HG03439 (cell line): ENCODE data around the gene RAPGEF1.

Experiments
- ATAC-seq: cut with Tn5 transposase; IDR thresholded peaks from one replicate; pipeline ENCODE4 v1.9.1; 2021; ENCODE audit warnings: mild to moderate bottlenecking, moderate library complexity; ENCODE audit not compliant: unreplicated experiment

Gene RAPGEF1, protein sequence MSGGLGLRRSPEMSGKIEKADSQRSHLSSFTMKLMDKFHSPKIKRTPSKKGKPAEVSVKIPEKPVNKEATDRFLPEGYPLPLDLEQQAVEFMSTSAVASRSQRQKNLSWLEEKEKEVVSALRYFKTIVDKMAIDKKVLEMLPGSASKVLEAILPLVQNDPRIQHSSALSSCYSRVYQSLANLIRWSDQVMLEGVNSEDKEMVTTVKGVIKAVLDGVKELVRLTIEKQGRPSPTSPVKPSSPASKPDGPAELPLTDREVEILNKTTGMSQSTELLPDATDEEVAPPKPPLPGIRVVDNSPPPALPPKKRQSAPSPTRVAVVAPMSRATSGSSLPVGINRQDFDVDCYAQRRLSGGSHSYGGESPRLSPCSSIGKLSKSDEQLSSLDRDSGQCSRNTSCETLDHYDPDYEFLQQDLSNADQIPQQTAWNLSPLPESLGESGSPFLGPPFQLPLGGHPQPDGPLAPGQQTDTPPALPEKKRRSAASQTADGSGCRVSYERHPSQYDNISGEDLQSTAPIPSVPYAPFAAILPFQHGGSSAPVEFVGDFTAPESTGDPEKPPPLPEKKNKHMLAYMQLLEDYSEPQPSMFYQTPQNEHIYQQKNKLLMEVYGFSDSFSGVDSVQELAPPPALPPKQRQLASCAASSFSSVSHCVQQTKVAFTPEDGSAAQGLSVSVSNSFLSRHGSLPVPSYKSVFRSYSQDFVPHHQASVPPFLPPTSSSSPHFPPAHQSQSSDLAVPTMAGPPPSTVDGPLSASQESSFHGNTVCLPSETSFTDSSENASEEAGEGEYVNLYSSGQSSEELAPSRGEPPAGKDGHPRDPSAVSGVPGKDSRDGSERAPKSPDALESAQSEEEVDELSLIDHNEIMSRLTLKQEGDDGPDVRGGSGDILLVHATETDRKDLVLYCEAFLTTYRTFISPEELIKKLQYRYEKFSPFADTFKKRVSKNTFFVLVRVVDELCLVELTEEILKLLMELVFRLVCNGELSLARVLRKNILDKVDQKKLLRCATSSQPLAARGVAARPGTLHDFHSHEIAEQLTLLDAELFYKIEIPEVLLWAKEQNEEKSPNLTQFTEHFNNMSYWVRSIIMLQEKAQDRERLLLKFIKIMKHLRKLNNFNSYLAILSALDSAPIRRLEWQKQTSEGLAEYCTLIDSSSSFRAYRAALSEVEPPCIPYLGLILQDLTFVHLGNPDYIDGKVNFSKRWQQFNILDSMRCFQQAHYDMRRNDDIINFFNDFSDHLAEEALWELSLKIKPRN (N-terminal part only)

DNA sequence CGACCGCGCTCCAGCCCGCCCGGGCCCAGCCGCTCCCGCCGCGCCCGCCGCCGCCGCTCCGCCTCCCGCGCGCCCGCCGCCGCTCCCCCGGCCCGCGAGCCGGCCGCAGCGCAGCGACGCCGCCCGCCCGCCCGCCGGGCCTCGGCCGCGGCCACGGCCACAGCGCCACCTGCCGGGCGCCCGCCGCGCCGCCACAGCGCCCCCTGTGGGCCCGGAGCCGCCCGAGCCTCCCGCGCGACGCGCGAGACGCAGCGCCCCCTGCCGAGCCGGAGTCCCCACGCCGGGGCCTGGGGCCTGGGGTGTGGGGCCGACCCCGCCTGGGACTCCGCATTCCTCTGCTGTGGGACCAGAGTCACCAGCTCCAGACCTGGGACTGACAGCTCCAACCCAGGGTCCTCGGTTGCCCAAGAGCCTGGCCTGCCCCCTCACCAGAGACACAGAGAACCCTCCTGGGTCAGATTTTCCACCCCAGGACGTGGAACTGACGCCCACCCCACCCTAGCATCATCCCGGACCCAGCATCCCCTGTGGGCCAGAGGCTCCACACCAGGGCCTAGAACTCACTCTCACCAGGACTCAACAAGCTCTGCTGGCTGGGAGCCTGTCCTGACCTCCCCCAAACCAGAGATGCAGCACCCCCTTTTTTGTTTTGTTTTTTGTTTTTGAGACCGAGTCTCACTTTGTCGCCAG is at the start of gene RAPGEF1:
Gene RAPGEF1, minus strand, starts transcription at position 118 of the 690 bp plus-strand sequence. CDS start 246 bp downstream, outside the sequence.
- ATAC-seq: peak; percentile 47

DNA sequence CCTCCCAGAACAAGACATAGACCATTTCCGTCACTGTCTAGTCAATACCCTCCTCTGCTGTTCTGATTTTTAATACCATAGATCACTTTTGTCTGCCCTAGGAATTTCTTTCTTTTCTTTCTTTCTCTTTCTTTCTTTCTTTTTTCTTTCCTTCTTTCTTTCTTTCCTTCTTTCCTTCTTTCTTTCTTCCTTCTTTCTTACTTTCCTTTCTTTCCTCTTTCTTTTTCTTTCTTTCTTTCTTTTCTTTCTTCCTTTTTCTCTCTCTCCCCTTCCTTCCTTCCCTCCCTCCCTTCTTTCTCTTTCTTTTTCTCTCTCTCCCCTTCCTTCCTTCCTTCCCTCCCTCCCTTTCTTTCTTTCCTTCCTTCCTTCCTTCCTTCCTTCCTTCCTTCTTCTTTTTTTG is 49.0 kb upstream of the RAPGEF1 start:
- ATAC-seq: no peak

DNA sequence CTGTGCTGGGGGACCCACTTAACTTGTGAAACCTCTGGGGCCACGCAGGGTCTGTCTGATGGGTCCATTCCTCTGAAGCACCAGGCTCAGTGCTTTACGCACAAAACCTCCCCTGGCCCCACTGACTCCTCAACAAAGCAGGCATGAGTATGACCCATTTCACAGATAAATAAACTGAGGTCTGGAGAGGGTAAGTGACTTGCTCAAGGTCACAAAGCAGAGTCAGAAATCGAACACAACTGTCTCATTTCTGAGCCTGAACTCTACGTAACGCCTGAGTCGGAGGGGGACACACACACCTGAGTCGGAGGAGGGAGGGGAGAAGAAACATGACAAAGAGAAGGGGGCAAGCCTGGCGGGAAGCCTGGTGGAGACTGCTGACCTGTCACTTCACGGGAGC is 48.0 kb upstream of the RAPGEF1 start:
- no peak for ATAC-seq

- no peak for ATAC-seq
Measured at GRCh38 chr9:131784748-131785501, 45.0 kb upstream of the RAPGEF1 start.

DNA sequence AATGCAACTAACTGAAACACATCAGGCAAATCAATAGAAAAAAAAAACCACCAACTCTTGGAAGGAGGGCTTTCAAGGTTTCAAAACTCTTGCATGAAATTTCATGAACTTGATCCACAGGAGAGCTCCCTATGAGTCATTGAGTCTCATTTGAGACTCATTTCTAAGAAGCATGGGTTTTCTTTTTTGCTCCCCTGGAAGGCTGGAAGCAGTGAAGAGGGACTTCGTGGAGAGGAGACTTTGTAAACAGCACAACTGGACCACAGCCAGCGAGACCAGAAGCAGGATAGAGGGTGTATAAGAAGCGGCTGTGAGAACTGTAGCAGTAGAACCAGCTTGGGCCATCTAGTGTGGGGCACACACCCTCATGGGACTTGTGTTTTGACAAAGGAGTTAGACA is 41.2 kb upstream of the RAPGEF1 start:
- ATAC-seq: no peak

DNA sequence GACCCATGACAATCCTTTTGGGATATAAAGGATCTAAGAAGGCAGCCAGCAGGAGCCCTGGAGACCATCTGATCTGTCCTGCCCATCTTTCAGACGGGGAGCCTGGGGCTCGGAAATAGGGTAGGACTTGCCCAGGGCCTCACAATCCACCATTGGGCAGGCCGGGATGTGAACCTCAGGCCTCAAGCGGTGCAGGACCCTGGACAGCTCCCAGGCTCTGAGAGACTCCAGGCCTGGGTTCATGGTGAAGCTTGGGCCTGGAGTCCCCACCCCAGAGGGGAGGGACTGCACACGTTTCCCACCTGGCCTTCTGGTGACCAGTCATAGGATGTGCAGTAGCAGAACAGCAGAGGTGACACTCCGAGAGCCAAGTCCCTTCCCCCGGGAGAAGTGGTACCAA is 36.6 kb upstream of the RAPGEF1 start:
- ATAC-seq: no peak

- no peak for ATAC-seq
Measured at GRCh38 chr9:131776036-131776435, 36.2 kb upstream of the RAPGEF1 start.

GRCh38 chr9:131774636-131775035 is 34.8 kb upstream of the RAPGEF1 start:
- ATAC-seq: no peak

GRCh38 chr9:131773911-131774379 is 34.1 kb upstream of the RAPGEF1 start:
- no peak for ATAC-seq

GRCh38 chr9:131772940-131773339 is 33.1 kb upstream of the RAPGEF1 start:
- no peak for ATAC-seq

DNA sequence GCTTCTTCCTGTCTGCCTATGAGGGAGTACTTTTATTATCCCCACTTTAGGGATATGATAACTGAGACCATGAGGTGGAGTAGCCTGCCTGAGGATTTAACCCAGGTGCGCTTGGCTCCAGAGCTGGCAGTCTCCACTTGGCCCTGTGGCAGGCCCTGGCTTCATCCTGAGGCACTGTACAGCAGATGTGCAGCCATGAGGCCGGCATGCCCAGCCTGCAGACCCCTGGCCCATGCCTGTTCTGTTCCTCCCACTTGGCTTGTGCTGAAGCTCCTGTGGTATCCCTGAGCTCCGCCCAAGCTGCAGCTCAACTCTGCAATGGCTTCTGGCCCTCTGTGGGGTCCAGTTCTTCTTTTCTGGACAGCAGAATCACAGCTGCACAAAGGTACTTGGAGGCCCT is 31.8 kb upstream of the RAPGEF1 start:
- no peak for ATAC-seq

DNA sequence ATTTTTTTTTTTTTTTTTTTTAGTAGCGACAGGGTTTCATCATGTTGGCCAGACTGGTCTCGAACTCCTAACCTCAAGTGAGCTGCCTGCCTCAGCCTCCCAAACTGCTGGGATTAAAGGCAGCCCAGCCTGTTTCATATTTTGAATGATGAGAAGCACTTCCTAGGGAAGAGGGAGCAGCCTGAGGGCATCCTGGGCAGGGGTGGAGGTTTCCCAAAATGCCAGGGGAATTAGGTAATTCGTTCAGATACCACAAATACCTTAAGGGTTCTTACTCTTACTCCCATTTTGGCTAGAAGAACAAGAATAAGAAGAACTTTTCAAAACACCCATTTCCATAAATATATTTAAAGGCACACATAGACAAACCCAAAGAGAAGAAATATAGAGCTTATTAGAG is 29.5 kb upstream of the RAPGEF1 start:
- no peak for ATAC-seq

- ATAC-seq: no peak
Measured at GRCh38 chr9:131764568-131764967, 24.7 kb upstream of the RAPGEF1 start.

DNA sequence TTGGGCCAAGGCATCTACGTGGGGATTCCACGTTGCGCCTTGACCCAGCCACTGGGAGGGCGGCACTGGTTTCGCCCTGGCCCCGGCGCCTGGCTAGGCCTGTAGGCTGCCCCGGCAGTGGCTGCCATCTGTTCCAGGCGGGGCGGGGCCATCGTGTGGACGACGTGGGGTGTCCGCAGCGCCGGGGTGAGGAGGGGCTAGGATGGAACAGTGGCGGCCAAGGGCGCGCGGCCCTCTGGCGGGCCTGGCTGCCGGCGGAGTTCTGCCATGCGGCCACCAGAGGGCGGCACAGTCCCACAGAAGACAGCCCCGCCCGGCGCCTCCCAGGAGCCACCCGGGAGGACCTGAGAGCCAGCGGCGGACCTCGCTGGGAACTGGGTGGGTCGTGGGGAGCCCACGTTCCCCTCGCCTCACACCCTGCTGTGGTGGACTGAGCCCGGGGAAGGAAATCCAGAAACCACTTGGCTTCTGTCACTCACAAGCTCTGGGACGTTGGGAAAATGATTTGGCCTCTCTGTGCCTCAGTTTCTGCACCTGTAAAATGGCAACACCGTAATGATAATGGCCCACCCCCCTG is 22.6 kb upstream of the RAPGEF1 start:
- ATAC-seq: no peak

DNA sequence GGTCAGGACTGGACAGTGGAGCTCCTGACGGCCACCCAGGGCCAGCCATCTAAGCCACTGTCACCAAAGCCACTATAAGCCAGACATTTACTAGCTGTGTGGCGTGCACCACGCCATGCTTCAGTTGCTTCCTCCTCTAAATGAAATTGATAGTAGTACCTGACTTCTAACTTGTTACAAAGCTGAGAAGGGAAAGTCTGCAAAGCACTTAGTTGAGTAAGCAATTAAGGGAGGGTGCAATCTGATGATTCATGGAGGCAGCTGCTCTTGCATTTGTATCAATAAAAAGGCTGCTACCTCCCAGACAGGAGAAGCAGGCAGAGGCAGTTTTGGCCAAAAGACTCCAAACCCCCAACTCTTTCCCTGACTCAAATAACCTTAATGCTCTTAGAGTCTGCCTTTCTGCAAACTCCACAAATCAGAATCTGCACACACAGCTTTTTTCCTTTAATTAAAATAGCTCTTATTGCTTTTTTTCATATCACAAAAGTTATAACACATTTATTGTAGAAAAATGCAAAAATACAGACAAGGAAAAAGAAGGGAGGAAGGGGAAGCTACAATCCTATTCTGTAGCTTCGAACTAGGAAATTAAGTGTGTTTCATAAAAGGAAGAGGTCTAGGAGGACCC is 19.3 kb upstream of the RAPGEF1 start:
- no peak for ATAC-seq

GRCh38 chr9:131757549-131757948 is 17.7 kb upstream of the RAPGEF1 start:
- no peak for ATAC-seq

DNA sequence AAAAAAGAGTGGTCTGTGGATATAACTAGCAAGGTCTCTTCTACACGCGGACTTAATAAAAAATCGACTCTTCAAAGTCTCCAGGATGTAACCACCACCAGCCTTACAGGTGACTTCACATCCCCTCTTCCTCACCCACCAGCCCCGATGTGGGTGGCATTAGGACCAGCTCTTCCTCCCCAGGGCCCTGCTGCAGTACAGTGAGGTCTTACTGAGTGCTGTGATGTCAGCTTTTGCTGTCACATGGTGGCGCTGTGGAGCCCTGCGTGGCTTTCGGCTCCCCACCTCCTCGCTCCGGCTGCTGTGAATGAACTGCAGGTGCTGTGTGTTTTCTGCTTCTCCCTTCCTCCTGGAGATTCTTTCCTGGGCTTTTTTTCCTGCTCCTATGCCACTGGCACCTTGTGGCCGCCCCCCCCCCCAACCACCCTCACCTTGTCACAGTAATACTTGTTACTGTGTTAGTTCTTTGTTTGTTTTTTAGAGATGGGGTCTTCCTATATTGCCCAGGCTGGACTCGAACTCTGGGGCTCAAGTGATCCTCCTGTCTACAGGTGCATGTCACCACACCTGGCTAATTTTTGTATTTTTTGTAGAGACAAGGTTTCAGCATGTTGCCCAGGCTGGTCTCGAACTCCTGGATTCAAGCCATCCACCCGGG is 15.8 kb upstream of the RAPGEF1 start:
- ATAC-seq: peak; percentile 62

GRCh38 chr9:131754846-131755245 is 15.0 kb upstream of the RAPGEF1 start:
- no peak for ATAC-seq
